Peyer's patch (tissue), 4 donors: ENCODE measurements around the gene TOR4A.

Source experiments
- POLR2A ChIP-seq, 2 donors: fragments of 450-650 bp; IDR thresholded peaks; one replicate each; pipeline ENCODE4 v1.5.1; 2017; ENCODE audit warnings: antibody characterized with exemption in 2 of 2, mild to moderate bottlenecking in 2 of 2, moderate library complexity in 2 of 2
- TF ChIP-seq, protein P1 (sequence below), 6 experiments: fragments of 450-650 bp in 4 of 6; fragments of 200-600 bp in 2 of 6; sonication (generic) in 1 of 6; IDR thresholded peaks; one replicate each; pipeline ENCODE4 v1.5.1; 2017 to 2019; ENCODE audit warnings: antibody characterized with exemption in 6 of 6, mild to moderate bottlenecking in 3 of 6, moderate library complexity in 1 of 6

DNA sequence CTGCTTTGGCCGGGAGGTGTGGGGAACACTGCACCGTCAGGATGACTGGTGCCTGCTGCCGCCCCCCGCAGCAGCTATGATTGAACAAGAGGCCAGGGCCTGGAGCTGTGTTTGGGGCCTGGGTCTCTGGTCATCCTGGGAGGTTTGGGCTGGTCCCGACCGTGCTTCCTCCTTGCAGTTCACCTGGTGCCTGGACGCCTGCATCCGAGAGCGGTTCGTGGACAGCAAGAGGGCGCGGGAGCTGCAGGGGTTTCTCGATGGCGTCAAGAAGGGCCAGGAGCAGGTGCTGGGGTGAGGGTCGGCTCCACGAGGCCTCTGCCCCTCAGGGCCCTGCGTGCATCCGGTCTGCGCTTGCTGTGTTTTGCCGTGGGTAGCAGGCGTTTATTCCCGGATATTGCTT lies 13.5 kb upstream of the TOR4A start:
- TF ChIP-seq, protein P1, sequence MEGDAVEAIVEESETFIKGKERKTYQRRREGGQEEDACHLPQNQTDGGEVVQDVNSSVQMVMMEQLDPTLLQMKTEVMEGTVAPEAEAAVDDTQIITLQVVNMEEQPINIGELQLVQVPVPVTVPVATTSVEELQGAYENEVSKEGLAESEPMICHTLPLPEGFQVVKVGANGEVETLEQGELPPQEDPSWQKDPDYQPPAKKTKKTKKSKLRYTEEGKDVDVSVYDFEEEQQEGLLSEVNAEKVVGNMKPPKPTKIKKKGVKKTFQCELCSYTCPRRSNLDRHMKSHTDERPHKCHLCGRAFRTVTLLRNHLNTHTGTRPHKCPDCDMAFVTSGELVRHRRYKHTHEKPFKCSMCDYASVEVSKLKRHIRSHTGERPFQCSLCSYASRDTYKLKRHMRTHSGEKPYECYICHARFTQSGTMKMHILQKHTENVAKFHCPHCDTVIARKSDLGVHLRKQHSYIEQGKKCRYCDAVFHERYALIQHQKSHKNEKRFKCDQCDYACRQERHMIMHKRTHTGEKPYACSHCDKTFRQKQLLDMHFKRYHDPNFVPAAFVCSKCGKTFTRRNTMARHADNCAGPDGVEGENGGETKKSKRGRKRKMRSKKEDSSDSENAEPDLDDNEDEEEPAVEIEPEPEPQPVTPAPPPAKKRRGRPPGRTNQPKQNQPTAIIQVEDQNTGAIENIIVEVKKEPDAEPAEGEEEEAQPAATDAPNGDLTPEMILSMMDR (IDR thresholded peaks at IDR 0.05): no peak
- TF ChIP-seq POLR2A (IDR thresholded peaks at IDR 0.05): no peak
